Measurements from ENCODE around the gene FXYD6. TPM values are rescaled to one million over a fixed set of nuclear protein-coding genes. Genes with fewer than 3 reads are reported as not detected.

The FXYD6 gene
- polyA plus RNA-seq, 2 of the 4 experiments (the other 2 are of a cell fraction) = 0.26 to 0.49 TPM

DNA sequence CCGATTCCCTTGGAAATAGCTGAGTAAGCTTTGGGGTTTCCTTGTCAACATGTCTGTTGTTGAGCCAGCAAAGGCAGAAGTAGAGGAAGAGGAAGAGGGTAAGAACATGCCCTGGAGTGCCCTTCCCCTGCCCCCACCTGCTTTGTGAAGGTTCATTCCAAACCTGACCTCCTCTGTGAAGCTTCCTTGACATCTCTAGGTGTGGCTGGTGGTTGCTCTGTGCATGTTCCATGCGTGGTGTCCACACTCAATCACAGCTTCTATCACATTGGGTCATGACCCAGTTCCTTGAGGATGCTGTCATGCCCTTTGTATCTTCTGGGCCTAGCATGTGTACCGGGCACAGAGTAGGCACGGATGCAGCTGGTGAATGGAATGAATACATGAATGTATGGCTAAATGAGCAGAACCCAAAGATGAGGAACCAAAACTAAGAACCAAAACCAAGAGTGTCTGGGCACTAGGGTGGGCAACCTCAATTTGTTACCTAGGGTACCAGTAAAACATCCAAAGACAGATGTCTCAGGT, 23.7 kb upstream of the FXYD6 start:
- POLR2A ChIA-PET = no interaction called here

DNA sequence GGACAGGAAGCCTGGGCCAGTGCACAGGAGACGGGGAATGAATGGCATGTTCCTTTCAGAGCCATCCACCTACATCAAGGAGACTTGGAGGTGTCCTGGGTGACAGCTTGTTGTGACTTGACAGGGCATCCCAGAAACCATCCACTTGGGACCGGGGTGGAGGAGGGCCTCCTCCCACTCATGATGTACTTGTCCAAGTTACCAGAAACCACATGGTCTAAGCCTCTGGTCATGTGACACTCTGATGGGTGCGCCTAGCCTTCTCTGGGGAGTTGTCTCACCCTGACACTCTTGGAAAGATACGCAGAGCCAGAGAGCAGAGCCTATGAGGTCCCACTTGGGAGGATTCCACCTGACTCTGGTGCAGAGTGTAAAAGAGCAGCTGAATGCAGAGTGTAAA, 21.6 kb upstream of the FXYD6 start:
- Histone ChIP-seq H3K27ac (no peak overlapping the region), H3K4me1 (no peaks in the 10 kb centered on the region), H3K4me2 (no peak overlapping the region), H3K4me3 (no peak overlapping the region), H3K9me3 (no peaks in the 10 kb centered on the region)
- CTCF ChIA-PET = interaction anchor here (1.0 to 2.3 kb wide), 3 partner anchors 8 to 49 kb away, joined by 3 to 8 read pairs (median 6); no protein-coding TSS in a partner anchor
- POLR2A ChIA-PET = no interaction called here
- DNase-seq (ENCODE audit: low read depth in 1 of 2, low spot score in 1 of 2) (no peak), FAIRE-seq (no peak), ATAC-seq (no peak)
- TF ChIP-seq, protein P1, sequence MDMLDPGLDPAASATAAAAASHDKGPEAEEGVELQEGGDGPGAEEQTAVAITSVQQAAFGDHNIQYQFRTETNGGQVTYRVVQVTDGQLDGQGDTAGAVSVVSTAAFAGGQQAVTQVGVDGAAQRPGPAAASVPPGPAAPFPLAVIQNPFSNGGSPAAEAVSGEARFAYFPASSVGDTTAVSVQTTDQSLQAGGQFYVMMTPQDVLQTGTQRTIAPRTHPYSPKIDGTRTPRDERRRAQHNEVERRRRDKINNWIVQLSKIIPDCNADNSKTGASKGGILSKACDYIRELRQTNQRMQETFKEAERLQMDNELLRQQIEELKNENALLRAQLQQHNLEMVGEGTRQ (IDR thresholded peaks at IDR 0.05) = 0 out of 2 replicates have a peak, but pooled peaks have one; percentile 7
- TF ChIP-seq RARB (CRISPR knock-in tag; IDR thresholded peaks at IDR 0.05) (no peak), RCOR1 (IDR thresholded peaks at IDR 0.05; ENCODE audit: low read depth, low read length) (no peak), RNF2 (IDR thresholded peaks at IDR 0.05; ENCODE audit: borderline replicate concordance, low read depth) (no peak), HDAC2 (IDR thresholded peaks at IDR 0.05) (no peak), CBX8 (IDR thresholded peaks at IDR 0.05) (no peak)
- TF ChIP-seq, protein P2, sequence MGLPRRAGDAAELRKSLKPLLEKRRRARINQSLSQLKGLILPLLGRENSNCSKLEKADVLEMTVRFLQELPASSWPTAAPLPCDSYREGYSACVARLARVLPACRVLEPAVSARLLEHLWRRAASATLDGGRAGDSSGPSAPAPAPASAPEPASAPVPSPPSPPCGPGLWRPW (IDR thresholded peaks at IDR 0.05) = no peak
- WGBS (ENCODE audit: missing lambda C conversion rate) = 43% methylated on average over 1 of the region's 4 CpGs

More for the DNA sequence above, 23.7 kb upstream of the FXYD6 start:
- H3K4me2 ChIP-seq = no peak overlapping the region
- H3K4me1 ChIP-seq = no peaks in the 10 kb centered on the region
- DNase-seq (ENCODE audit: low read depth in 1 of 2, low spot score in 1 of 2) (no peak), FAIRE-seq (no peak), ATAC-seq (no peak)
- no peak overlapping the region for H3K4me3 ChIP-seq
- H3K9me3 ChIP-seq = no peaks in the 10 kb centered on the region
- WGBS (ENCODE audit: missing lambda C conversion rate) = 54% methylated on average over 4 of the region's 4 CpGs
- TF ChIP-seq, protein P3, sequence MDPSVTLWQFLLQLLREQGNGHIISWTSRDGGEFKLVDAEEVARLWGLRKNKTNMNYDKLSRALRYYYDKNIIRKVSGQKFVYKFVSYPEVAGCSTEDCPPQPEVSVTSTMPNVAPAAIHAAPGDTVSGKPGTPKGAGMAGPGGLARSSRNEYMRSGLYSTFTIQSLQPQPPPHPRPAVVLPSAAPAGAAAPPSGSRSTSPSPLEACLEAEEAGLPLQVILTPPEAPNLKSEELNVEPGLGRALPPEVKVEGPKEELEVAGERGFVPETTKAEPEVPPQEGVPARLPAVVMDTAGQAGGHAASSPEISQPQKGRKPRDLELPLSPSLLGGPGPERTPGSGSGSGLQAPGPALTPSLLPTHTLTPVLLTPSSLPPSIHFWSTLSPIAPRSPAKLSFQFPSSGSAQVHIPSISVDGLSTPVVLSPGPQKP (IDR thresholded peaks at IDR 0.05; ENCODE audit: low read depth, low read length) = no peak
- TF ChIP-seq JUN (IDR thresholded peaks at IDR 0.05) (no peak), HOXA7 (CRISPR knock-in tag; IDR thresholded peaks at IDR 0.05) (no peak), GATA3 (IDR thresholded peaks at IDR 0.05; ENCODE audit: borderline replicate concordance) (no peak), SMC3 (IDR thresholded peaks at IDR 0.05) (no peak), NFE2L2 (conservative IDR thresholded peaks at IDR 0.05; ENCODE audit: low read length) (no peak), SREBF2 (IDR thresholded peaks at IDR 0.05) (no peak), BHLHE40 (IDR thresholded peaks at IDR 0.05; ENCODE audit: low read depth, low read length) (no peak), MAFK (IDR thresholded peaks at IDR 0.05; ENCODE audit: partially characterized antibody) (no peak)
- TF ChIP-seq, protein P2 (IDR thresholded peaks at IDR 0.05) = no peak
- TF ChIP-seq, protein P4, sequence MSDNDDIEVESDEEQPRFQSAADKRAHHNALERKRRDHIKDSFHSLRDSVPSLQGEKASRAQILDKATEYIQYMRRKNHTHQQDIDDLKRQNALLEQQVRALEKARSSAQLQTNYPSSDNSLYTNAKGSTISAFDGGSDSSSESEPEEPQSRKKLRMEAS (IDR thresholded peaks at IDR 0.05) = no peak
- TF ChIP-seq, protein P5, sequence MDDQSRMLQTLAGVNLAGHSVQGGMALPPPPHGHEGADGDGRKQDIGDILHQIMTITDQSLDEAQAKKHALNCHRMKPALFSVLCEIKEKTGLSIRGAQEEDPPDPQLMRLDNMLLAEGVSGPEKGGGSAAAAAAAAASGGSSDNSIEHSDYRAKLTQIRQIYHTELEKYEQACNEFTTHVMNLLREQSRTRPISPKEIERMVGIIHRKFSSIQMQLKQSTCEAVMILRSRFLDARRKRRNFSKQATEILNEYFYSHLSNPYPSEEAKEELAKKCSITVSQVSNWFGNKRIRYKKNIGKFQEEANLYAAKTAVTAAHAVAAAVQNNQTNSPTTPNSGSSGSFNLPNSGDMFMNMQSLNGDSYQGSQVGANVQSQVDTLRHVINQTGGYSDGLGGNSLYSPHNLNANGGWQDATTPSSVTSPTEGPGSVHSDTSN (IDR thresholded peaks at IDR 0.05) = no peak
- TF ChIP-seq, protein P6, sequence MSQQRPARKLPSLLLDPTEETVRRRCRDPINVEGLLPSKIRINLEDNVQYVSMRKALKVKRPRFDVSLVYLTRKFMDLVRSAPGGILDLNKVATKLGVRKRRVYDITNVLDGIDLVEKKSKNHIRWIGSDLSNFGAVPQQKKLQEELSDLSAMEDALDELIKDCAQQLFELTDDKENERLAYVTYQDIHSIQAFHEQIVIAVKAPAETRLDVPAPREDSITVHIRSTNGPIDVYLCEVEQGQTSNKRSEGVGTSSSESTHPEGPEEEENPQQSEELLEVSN (IDR thresholded peaks at IDR 0.05; ENCODE audit: borderline replicate concordance, low read depth) = no peak
- H3K27ac ChIP-seq = no peak overlapping the region
- CTCF ChIA-PET = interaction anchor here (1.1 to 2.3 kb wide), 2 partner anchors 10 to 46 kb away, joined by 3 to 6 read pairs; no protein-coding TSS in a partner anchor

DNA sequence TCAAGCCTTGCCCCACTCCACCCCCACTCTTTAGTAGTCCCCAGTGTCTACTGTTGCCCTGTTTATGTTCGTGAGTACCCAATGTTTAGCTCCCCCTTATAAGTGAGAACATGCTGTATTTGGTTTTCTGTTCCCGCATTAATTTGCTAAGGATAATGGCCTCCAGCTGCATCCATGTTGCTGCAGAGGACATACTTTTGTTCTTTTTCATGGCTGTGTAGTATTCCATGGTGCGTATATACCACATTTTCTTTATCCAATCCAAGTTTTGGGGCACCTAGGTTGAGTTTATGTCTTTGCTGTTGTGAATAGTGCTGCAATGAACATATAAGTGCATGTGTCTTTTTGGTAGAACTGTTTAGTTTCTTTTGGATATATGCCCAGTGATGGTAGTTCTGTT, 16.2 kb upstream of the FXYD6 start:
- no peak for ATAC-seq
- Histone ChIP-seq H3K27ac (no peak overlapping the region), H3K4me3 (no peak overlapping the region), H3K9me3 (no peaks in the 10 kb centered on the region; the same call in 2 of the 3 replicates), H3K4me1 (no peaks in the 10 kb centered on the region), H3K4me2 (no peak overlapping the region)
- ChIA-PET CTCF (interaction anchor here (0.8 to 1.6 kb wide), 3 partner anchors 49 to 58 kb away, joined by 3 to 4 read pairs (median 3); no protein-coding TSS in a partner anchor), POLR2A (no interaction called here)
- 47% methylated on average over 3 of the region's 3 CpGs for WGBS (ENCODE audit: missing lambda C conversion rate)
- DNase-seq (ENCODE audit: low read depth in 1 of 2, low spot score in 1 of 2) = no peak
- FAIRE-seq = no peak
- no peak for TF ChIP-seq BHLHE40 (IDR thresholded peaks at IDR 0.05; ENCODE audit: low read depth, low read length)
- TF ChIP-seq, protein P3 (IDR thresholded peaks at IDR 0.05; ENCODE audit: low read depth, low read length) = no peak
- TF ChIP-seq, protein P7, sequence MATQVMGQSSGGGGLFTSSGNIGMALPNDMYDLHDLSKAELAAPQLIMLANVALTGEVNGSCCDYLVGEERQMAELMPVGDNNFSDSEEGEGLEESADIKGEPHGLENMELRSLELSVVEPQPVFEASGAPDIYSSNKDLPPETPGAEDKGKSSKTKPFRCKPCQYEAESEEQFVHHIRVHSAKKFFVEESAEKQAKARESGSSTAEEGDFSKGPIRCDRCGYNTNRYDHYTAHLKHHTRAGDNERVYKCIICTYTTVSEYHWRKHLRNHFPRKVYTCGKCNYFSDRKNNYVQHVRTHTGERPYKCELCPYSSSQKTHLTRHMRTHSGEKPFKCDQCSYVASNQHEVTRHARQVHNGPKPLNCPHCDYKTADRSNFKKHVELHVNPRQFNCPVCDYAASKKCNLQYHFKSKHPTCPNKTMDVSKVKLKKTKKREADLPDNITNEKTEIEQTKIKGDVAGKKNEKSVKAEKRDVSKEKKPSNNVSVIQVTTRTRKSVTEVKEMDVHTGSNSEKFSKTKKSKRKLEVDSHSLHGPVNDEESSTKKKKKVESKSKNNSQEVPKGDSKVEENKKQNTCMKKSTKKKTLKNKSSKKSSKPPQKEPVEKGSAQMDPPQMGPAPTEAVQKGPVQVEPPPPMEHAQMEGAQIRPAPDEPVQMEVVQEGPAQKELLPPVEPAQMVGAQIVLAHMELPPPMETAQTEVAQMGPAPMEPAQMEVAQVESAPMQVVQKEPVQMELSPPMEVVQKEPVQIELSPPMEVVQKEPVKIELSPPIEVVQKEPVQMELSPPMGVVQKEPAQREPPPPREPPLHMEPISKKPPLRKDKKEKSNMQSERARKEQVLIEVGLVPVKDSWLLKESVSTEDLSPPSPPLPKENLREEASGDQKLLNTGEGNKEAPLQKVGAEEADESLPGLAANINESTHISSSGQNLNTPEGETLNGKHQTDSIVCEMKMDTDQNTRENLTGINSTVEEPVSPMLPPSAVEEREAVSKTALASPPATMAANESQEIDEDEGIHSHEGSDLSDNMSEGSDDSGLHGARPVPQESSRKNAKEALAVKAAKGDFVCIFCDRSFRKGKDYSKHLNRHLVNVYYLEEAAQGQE (IDR thresholded peaks at IDR 0.05) = no peak
- no peak for TF ChIP-seq ZSCAN20 (CRISPR knock-in tag; IDR thresholded peaks at IDR 0.05)
- TF ChIP-seq HDAC2 (IDR thresholded peaks at IDR 0.05) = no peak
- TF ChIP-seq ESRRA (IDR thresholded peaks at IDR 0.05; ENCODE audit: borderline replicate concordance, low read length) = no peak
- TF ChIP-seq MYC (IDR thresholded peaks at IDR 0.05; ENCODE audit: borderline replicate concordance, low read length) = no peak
- TF ChIP-seq MAZ (IDR thresholded peaks at IDR 0.05; ENCODE audit: borderline replicate concordance, low read depth, low read length) = no peak
